ENCODE results near the gene CHRNA7.

CHRNA7 gene

DNA sequence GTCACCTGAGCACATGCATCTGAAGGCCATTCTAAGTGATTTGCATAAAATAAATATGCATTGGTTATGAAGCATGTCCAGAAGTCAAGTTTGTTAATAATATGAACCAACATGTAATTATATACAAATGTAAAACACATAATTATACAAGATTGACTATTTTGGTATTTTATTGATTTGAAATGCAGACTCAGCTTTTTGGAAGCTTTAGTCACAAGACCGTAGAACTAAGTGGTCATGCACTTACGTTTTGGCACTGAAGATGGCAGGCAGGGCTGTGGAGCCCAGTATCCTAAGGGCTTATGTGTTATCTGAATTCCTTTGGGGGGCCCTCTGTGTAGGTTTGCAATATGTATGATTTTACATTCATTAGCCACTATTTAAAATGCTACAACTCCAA lies 5.0 kb downstream of the CHRNA7 start:
- DNase-seq (ENCODE audit: extremely low read depth, low read depth) = no peak
- TF ChIP-seq, protein P1, sequence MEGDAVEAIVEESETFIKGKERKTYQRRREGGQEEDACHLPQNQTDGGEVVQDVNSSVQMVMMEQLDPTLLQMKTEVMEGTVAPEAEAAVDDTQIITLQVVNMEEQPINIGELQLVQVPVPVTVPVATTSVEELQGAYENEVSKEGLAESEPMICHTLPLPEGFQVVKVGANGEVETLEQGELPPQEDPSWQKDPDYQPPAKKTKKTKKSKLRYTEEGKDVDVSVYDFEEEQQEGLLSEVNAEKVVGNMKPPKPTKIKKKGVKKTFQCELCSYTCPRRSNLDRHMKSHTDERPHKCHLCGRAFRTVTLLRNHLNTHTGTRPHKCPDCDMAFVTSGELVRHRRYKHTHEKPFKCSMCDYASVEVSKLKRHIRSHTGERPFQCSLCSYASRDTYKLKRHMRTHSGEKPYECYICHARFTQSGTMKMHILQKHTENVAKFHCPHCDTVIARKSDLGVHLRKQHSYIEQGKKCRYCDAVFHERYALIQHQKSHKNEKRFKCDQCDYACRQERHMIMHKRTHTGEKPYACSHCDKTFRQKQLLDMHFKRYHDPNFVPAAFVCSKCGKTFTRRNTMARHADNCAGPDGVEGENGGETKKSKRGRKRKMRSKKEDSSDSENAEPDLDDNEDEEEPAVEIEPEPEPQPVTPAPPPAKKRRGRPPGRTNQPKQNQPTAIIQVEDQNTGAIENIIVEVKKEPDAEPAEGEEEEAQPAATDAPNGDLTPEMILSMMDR (IDR thresholded peaks at IDR 0.05; ENCODE audit: low read depth, low read length) = no peak

DNA sequence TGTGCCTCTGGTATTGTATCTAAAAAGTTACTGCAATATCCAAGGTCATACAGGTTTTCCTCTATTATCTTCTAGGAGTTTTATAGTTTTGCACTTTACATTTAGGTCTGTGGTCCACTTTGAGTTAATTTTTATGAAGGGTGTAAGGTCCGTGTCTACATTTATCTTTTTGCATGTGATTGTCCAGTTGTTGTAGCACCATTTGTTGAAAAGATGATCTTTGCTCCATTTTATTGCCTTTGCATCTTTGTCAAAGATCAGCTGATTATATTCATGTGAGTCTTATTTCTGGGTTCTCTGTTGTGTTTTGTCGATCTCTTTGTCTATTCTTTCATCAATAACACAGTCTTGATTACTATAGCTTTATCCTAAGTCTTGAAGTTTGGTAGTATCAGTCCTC lies 6.7 kb downstream of the CHRNA7 start:
- TF ChIP-seq, protein P1 (IDR thresholded peaks at IDR 0.05; ENCODE audit: low read depth, low read length) = no peak
- no peak for DNase-seq (ENCODE audit: extremely low read depth, low read depth)

- TF ChIP-seq, protein P1 (IDR thresholded peaks at IDR 0.05; ENCODE audit: low read depth, low read length) = no peak
- DNase-seq (ENCODE audit: extremely low read depth, low read depth) = no peak
Observed at GRCh38 chr15:32041294-32041693, 11.0 kb downstream of the CHRNA7 start.

GRCh38 chr15:32042269-32042972 lies 12.1 kb downstream of the CHRNA7 start:
- no peak for DNase-seq (ENCODE audit: extremely low read depth, low read depth)
- TF ChIP-seq, protein P1 (IDR thresholded peaks at IDR 0.05; ENCODE audit: low read depth, low read length) = no peak

DNA sequence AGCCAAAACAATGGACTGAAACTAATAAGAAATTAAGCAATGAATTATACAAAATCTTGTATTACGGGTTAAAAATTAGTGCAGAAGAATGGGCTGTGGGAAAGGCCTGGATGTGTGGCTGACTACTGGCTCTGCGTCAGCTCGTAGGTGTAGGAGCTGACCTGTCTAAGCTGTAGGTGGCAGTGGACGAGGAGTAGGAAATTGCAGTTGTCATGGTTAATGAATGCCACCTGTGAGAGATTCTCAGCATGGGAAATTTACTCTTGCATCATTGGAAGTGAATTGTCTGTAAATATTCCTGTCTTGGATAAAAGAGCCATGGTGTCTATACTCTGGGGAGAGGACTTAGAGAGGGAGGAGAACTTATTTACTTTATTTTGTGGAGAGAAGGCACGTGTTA lies 23.4 kb downstream of the CHRNA7 start:
- no peak for DNase-seq (ENCODE audit: extremely low read depth, low read depth)
- TF ChIP-seq, protein P1 (IDR thresholded peaks at IDR 0.05; ENCODE audit: low read depth, low read length) = no peak

- no peak for DNase-seq (ENCODE audit: extremely low read depth, low read depth)
- TF ChIP-seq, protein P1 (IDR thresholded peaks at IDR 0.05; ENCODE audit: low read depth, low read length) = no peak
Observed at GRCh38 chr15:32057876-32058425, 27.6 kb downstream of the CHRNA7 start.

- TF ChIP-seq, protein P1 (IDR thresholded peaks at IDR 0.05; ENCODE audit: low read depth, low read length) = no peak
- DNase-seq (ENCODE audit: extremely low read depth, low read depth) = no peak
Observed at GRCh38 chr15:32060706-32061105, 30.4 kb downstream of the CHRNA7 start.

Data from AG09319 (cell line).